ENCODE results near the gene MPO.

MPO gene

GRCh38 chr17:58262149-58262548, 18.6 kb downstream of the MPO start:
- DNase-seq: no peak

DNA sequence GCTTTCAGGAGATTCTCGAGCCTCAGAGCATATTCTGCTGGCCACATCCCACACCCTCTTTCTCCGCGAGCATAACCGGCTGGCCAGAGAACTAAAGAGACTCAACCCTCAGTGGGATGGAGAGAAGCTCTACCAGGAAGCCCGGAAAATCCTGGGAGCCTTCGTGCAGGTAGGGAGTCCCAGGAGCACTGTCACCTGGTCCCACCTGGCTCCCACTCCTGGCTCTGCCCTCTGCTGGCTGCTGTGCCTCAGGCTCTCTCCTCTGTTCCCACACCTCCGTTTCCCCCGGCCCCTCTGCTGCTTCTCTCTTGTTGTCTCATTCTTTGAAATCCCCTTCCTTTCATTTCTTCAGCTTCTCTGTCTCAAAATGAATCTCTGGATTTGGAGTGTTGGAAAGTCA, 25.9 kb downstream of the MPO start:
- DNase-seq: no peak

GRCh38 chr17:58253082-58253481, 27.7 kb downstream of the MPO start:
- no peak for DNase-seq

- no peak for DNase-seq
Measured at GRCh38 chr17:58252141-58252540, 28.6 kb downstream of the MPO start.

GRCh38 chr17:58250344-58251011, 30.3 kb downstream of the MPO start:
- no peak for DNase-seq

DNA sequence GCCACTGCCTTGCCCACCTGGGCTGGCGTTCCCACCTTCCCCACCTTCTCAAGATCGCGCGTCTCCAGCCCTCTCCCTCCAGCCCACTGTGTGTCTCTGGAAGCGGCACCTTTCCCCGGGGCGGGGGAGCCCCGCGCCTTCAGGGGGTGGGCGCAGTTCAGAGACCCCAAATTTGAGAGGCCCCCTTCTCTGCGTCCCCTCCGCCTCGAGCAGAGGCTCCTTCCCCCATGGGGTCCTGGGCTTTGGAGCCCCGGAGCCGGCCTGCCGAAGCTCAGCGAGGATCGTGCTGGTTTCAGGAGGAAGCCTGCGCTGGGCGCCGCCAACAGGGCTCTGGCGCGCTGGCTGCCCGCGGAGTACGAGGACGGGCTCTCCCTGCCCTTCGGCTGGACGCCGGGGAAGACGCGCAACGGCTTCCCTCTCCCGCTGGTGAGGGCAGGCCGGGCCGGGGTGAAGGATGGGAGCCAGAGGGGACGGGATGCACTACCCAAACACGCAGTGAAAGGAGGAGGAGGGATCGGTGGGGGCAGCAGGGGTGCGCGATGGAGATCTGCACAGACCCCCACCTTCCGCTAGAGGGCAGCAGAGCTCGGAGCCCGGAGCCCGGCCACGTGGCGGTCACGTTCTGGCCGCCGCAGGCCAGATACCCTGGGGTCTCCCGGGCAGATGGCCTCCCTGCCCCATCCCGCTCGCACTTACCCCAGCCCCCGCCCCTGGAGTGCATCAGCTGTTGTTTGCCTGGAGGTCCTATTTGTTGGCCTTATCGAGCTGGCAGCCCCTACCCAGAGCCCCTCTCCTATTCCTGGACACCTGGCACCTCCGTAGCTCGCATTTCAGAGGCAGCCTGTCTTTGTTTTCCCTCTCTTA, 31.2 kb downstream of the MPO start:
- peak; percentile 69 for DNase-seq

GRCh38 chr17:58248955-58249269, 31.8 kb downstream of the MPO start:
- DNase-seq: no peak

DNA sequence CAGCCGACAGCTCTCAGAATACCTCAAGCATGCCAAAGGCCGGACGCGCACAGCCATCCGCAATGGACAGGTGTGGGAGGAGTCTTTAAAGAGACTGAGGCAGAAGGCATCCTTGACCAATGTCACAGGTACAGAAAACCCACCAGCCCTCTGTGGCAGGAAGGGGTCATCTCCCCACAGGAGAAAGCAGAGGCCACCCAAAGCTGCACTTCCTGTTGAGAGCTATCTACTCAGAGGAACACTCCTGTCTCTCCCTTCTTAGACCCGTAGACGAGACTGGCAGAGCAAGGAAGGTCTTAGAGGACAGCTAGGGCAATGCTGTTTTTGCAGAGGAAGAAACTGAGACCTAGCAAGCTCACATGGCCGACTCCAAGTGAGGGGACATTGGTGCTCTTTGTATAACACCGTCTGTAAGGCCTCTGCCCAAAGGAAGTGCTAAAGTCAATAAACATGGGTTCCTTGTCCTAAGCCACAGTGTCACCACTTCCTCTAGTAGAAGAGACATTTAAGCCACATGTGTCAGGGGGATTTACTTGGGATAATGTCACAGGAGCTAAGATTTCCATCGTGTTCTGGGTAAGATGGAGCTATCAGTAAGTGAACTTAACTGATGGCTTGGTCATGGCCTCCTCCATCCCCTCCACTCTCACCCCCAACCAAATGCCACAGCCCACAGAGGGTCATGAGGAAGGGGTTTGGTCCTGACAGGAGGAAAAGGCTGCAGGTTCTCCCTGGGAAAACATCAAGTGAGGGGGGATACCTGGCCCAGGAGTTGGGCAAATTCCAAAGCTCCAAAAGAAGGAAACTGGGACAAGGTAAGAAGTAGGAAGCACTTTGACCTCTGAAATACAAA, 33.0 kb downstream of the MPO start:
- no peak for DNase-seq

DNA sequence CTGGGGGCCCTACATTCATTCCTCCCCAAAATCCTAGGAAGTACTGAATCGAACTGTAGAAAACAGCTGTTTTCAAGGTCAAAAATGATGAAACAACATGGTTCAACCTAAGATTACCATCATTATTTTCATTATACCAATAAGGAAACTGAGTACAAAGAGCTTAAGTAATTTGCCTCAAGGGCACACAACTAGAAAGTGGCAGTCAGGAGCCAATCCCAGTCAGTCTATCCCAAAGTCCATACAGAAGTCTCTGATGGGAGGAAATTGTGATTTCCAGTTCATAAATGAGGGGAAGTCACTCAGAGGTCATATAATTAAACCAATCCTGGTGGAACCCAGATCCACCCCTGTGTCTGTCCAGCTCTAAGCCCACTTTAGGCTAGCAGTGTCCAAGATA, 34.0 kb downstream of the MPO start:
- DNase-seq: no peak

DNA sequence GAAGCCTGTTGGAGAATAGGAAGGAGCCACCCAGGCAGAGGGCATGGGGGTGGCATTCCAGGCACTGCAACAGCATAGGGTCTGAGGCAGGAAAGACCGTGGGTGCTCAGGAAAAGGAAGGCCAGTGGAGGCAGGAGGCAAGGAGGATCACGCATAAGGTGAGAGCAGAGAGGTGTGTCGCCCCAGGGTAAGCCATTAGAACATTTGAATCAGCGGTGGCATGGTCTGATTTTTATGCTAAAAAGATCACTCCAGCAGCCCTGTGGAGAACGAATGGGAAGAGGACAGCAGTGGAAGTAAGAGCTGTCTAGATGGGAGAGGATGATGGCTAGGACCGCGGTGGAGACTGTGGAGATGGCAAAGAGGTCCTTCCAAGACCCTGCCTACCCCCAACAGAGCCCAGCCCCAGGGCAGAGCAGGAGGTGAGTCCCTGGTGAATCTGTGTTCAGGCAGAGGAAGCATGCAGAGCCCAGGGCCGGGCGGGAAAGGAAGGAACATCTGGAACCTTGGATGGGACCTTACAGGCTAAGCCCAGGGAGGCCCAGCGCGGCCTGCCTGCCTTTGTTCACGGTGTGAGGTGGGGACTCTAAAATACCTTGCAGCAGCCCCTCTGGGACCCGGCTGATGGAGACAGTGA, 34.5 kb downstream of the MPO start:
- no peak for DNase-seq

DNA sequence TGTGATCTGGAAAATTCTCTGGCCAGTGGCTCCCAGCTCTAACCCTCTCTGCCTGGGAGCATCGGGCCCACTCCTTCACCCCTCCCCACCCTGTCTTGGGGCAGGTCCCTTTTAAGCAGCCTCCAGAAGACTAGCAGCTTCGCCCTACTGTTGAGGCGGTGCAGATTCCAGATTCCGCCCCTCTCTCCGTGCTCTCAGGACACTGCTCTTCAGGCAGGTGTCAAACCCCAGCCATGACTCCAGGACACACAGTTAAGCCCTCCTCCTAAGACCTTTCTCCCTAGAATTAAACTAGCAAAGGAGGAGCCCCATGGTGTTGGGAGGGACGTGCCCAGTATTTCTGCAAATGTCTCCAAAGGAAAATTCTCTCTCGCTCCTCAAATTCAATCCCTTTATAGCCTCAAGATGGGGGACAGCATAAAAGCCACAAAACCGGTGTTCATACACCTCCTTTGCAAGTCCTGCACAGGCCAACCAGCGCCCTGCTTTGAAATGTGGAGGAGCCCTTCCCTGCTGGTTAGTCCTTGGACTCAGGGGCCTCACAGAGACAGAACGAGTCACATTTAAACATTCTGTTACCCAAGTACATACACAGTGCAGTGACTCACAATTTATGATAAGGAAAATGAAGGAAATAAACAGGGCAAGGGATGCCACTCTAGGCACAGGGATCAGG, 35.2 kb downstream of the MPO start:
- no peak for DNase-seq

DNA sequence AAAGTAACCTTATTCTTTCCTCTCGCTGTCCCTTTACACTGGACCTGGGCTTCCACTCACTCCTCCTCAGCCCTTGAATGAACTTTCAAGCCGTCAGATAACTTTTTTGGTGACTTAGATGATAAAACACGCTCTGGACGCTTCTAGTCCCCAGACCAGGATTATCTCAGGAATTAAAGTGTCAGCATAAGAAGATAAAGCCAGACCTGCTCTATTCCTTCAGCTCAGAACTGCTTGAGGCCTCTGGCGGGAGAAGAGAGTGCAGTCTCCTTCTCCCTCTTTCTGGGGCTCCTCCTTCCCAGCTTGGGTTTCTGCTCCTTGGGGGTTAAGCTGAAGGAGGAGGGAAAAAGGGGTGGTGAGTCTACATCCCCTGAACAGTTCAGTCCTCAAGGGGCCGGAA, 35.8 kb downstream of the MPO start:
- DNase-seq: no peak

DNA sequence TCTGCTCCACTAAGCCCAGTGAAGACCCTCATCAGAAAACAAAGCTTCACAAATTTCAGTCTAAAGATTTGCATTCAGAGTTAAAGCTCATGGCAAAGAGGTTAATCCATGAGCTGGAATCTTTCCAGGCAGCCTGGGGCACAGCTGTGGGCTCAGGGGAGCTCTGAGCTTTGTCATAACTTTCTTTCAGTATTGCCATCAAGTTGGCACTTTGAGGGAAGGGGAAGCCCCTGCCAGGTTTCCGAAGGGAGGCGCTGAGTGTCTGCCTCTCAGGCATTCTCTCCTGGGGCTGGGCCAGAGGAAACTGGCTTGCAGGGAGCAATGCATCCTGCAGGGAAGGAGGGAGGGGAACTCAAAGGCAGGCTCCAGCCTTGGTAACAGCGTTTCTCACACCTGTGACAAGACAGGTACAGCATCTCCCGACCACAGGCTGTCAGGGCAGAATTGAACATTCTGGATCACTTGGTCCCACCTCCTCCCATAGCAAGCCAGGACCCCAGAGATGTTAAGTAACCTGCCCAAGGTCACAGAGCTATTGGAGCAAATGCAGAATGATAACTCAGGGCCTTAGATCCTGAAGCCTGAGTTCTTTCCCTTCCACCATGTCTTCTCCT, 38.5 kb downstream of the MPO start:
- no peak for DNase-seq

- no peak for DNase-seq
Measured at GRCh38 chr17:58239987-58240386, 40.7 kb downstream of the MPO start.

- no peak for DNase-seq
Measured at GRCh38 chr17:58238147-58238634, 42.5 kb downstream of the MPO start, which contains the start of gene LPO. Gene LPO (plus strand): TSS chr17:58238584. CDS start chr17:58242980, 4,396 bp downstream.

- DNase-seq: no peak
Measured at GRCh38 chr17:58236394-58236793, 44.3 kb downstream of the MPO start.

- no peak for DNase-seq
Measured at GRCh38 chr17:58235821-58236220, 44.9 kb downstream of the MPO start.

DNA sequence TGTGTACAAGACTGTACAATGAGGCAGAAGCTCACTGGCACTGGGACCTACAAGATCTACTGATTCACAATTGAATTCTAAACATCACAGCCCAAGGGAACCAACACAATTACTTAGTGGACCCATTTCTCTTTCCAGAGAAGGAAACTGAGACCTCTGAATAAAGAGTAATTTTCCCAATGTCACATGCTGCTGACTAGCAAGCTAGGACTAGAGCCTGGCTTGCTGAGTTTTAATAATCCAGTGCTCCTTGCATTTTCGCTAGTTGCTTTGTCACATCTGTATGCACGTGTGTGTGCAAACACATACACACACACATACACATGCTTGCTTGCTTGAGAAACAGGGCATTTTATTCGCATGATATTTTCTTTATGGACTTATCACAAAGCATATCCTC, 46.2 kb downstream of the MPO start:
- no peak for DNase-seq

DNA sequence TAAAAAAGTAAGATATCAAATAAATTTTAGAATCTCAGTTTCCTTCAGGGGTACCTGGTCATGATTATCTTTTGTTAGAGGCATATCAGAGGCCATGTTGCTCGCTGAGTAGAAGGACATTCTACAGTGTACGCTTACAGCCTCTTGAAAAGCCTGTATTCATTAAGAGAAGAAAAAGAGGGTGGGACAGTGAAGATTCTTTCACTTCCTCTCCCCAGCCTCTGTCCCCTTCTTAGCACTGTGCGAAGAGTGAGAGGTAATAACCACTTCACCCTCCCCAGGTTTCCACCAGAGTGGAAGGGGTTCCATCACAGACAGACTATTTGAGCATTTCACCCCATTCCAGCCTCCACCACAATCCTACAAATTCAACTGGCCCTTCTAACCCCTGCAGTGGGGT, 47.2 kb downstream of the MPO start:
- DNase-seq: no peak

- DNase-seq: no peak
Measured at GRCh38 chr17:58232707-58233156, 48.0 kb downstream of the MPO start.

DNA sequence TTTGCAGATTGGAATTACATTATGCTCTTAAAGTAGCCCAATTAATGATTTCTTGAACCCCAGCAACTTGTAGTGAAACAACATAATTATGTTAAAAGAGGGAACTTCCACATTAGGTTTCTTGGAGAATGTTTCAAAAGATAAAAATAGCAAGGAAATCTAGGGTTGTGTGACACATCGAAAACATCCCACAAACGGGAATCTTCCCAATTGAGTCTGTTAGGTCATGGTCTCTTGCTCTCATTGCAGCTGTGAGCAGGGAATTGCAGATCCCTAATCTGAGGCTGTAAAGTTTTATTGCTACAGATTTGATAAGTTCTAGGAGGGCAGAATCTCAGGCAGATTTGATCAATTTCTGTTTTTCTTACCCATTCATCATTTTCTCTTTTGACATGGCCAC, 49.1 kb downstream of the MPO start:
- no peak for DNase-seq

DNA sequence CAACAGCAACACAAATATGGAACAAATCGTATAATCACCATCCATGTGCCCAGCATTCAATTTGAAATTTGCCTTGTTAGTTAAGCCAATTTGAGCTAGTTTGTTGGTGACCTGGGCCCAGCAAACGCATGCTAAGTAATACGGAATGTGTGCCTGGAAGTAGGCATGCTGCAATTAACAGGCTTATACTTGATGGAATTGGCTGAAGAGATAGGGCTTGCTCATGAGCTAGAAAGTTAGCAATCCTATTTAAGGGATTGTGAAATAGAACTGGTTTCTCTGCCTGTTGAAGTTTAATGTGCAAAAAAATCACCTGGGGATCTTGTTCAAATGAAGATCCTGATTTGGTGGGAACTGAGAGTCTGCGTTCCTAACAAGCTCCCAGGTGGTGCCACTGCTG, 50.9 kb downstream of the MPO start:
- DNase-seq: no peak
